ENCODE data around the gene SLC9A3.
"Not testable (repeated sequence)": the region's sequence is repeated elsewhere in the genome, so short reads cannot be mapped to it uniquely, and the experiment has no call there.

The SLC9A3 gene

DNA sequence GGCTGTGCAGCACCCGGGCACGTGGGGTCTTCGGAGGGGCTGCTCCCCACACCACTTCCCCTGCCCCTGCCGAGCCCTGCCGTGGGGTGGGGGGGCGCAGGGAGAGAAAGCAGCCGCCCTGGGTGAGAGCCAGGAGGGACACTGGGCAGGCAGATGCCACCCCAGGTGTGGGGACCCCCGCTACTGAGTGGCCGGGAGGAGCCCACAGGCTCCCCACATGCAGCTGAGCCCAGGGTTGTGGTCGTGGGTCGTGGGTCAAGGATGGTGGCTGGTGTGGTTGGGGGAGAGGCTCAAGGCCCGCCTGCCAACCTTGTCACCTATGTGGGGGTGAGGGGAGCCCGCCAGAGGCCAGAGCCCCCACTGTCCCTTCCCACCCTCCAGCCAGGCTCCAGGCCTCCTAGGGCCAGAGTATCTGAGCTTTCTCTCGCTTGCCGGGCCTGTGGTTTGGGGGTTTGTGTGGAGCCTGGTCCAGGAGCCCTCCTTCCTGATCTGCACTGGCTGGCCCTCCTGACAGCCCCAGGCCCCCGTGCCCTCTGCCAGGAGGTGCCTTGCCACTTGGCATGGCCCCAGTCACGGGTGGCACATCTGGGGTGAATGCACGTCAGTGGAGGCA is 45.8 kb downstream of the SLC9A3 start:
- H3K27ac ChIP-seq = no peak overlapping the region
- no peak for TF ChIP-seq ZFX (IDR thresholded peaks at IDR 0.05; ENCODE audit: borderline replicate concordance)
- TF ChIP-seq, protein P1, sequence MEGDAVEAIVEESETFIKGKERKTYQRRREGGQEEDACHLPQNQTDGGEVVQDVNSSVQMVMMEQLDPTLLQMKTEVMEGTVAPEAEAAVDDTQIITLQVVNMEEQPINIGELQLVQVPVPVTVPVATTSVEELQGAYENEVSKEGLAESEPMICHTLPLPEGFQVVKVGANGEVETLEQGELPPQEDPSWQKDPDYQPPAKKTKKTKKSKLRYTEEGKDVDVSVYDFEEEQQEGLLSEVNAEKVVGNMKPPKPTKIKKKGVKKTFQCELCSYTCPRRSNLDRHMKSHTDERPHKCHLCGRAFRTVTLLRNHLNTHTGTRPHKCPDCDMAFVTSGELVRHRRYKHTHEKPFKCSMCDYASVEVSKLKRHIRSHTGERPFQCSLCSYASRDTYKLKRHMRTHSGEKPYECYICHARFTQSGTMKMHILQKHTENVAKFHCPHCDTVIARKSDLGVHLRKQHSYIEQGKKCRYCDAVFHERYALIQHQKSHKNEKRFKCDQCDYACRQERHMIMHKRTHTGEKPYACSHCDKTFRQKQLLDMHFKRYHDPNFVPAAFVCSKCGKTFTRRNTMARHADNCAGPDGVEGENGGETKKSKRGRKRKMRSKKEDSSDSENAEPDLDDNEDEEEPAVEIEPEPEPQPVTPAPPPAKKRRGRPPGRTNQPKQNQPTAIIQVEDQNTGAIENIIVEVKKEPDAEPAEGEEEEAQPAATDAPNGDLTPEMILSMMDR (IDR thresholded peaks at IDR 0.05) = no peak

- no peak for TF ChIP-seq ZFX (IDR thresholded peaks at IDR 0.05; ENCODE audit: borderline replicate concordance)
- H3K27ac ChIP-seq = no peak overlapping the region
Measured at GRCh38 chr5:477871-478270, 46.4 kb downstream of the SLC9A3 start.

GRCh38 chr5:477247-477646 is 47.0 kb downstream of the SLC9A3 start:
- no peak overlapping the region for H3K27ac ChIP-seq
- TF ChIP-seq, protein P1 (IDR thresholded peaks at IDR 0.05) = no peak
- no peak for TF ChIP-seq ZFX (IDR thresholded peaks at IDR 0.05; ENCODE audit: borderline replicate concordance)

DNA sequence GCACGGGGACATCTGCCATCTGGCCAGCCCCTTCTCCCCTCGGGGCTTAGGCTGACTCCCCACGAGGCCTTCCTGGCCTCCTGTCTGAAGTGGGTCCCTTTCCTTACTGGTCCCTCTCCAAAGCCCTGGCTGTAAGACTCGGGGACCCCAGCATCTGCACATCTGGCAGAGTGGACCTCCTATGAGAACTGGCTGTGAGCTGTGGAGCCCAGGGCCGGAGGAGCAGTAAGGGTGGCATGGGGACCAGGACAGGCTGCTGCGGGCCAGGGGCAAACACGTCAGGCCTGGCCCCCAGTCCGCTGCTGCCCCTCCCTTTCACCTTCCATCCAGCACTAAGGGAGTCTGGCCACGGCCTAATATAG is 47.5 kb downstream of the SLC9A3 start:
- no peak for TF ChIP-seq ZFX (IDR thresholded peaks at IDR 0.05; ENCODE audit: borderline replicate concordance)
- TF ChIP-seq, protein P1 (IDR thresholded peaks at IDR 0.05) = no peak

DNA sequence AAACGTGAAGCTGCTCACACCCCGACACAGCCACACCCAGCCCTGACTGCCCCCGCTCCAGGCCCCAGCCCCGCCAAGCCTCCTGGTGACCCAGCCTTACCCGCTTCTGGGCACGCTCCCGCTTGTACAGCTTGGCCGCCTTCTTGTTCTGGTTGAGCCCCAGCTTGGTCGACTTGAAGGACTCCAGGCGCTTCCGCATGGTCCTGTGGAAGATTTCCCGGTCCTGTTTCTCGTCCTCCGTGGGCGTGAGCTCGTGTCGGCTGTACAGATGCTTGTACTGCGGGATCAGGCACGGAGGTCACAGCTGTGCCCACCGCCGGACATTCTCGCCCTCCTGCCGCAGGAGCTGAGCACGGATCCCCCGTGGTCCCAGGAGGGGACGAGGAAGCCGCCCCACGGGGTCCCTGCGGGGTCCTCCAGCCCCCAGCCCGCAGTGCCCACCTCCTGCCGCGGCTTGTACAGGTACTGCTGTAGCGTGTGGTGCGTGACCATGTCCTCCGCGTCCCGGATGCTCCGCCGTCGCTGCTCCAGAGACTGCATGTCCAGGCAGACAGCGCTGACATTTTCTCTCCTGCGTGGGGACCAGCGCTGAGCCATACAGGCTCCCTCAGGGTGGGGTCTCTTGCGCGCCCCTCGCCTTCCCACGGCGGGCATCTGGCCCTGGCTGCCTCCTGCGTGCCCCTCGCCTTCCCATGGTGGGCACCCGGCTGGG is 48.0 kb downstream of the SLC9A3 start:
- TF ChIP-seq ZFX (IDR thresholded peaks at IDR 0.05; ENCODE audit: borderline replicate concordance) = no peak
- TF ChIP-seq, protein P1 (IDR thresholded peaks at IDR 0.05) = no peak

More for the DNA sequence above, 47.5 kb downstream of the SLC9A3 start:
- no peak overlapping the region for H3K27ac ChIP-seq

DNA sequence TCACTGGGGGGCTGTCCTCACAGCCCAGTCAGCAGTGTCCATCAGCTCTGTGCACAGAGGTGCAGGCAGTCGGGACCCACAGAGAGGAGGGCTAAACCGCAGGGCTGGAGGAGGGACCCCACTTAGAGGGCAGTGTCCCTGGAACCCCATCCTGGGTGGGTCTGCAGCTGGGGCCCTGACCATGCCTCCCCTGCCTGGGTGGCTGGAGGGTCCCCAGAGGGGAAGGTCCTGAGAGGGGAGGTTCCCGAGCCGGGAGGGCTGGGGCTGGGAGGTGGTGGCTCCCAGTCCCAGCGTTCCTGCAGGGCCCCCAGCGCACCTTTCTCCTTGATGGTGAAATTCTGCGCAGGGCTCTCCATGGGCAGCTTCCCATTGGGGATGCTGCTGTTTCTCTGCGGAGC is 48.5 kb downstream of the SLC9A3 start:
- TF ChIP-seq, protein P1 (IDR thresholded peaks at IDR 0.05) = no peak

More for the DNA sequence above, 48.0 kb downstream of the SLC9A3 start:
- H3K27ac ChIP-seq = no peak overlapping the region

GRCh38 chr5:474840-475661 is 49.2 kb downstream of the SLC9A3 start:
- TF ChIP-seq ZFX (IDR thresholded peaks at IDR 0.05; ENCODE audit: borderline replicate concordance) = no peak
- TF ChIP-seq, protein P1 (IDR thresholded peaks at IDR 0.05) = no peak
- no peak overlapping the region for H3K27ac ChIP-seq

More for the DNA sequence above, 48.5 kb downstream of the SLC9A3 start:
- no peak overlapping the region for H3K27ac ChIP-seq

DNA sequence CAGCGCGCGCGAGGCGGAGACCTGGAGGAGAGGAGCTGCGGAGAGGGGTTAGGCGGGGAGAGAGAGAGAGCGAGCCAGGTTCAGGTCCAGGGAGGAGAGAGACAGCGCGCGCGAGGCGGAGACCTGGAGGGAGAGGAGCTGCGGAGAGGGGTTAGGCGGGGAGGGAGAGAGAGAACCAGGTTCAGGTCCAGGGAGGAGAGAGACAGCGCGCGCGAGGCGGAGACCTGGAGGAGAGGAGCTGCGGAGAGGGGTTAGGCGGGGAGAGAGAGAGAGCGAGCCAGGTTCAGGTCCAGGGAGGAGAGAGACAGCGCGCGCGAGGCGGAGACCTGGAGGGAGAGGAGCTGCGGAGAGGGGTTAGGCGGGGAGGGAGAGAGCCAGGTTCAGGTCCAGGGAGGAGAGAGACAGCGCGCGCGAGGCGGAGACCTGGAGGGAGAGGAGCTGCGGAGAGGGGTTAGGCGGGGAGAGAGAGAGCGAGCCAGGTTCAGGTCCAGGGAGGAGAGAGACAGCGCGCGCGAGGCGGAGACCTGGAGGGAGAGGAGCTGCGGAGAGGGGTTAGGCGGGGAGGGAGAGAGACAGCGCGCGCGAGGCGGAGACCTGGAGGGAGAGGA is 49.9 kb downstream of the SLC9A3 start:
- not testable (repeated sequence) for H3K27ac ChIP-seq

Data from 22Rv1 (cell line).